GM19372 (cell line): ENCODE data around the gene LZTS3.
"Not testable (repeated sequence)": the region's sequence is repeated elsewhere in the genome, so short reads cannot be mapped to it uniquely, and the experiment has no call there.

Experiments used
- ATAC-seq: cut with Tn5 transposase; IDR thresholded peaks from one replicate; pipeline ENCODE4 v1.9.1; 2021; ENCODE audit warnings: mild to moderate bottlenecking, low read depth, moderate library complexity; ENCODE audit not compliant: unreplicated experiment

The LZTS3 gene

DNA sequence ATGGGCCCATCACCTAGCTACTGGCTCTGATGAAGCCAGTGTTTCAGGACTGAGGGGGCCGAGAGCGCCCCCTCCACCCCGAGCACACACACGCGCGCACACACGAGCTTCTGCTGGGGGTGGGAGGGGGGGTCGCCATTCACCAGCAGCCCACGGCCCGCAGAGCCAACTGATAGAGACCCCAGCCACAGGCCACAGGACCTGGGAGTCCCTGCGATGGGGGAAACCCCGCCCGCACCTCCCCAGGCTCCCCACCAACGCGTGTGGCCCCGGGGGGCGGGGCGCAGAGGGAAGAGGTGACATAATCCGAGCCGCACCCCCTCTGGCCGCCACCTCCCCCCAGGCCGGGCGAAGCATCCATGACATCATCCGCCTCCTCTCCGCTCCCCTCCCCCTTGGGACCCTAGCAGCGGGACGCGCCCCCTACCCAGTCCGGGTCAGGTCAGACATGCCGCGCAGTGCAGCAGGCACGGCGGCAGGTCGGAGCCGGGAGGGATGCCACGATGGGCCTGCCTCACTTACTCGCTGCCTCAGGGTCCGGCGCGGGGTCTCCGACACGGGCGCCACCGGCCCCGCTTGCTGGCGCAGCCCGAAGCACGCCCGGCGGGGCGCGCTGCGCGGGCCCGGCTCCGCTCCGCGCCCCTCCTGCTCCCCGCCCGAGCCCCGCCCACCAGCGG lies at the start of gene LZTS3:
LZTS3 (minus strand) TSS at position 617 of the 677 bp plus-strand sequence. CDS start 6,386 bp downstream, outside the sequence.
- peak; percentile 44 for ATAC-seq

DNA sequence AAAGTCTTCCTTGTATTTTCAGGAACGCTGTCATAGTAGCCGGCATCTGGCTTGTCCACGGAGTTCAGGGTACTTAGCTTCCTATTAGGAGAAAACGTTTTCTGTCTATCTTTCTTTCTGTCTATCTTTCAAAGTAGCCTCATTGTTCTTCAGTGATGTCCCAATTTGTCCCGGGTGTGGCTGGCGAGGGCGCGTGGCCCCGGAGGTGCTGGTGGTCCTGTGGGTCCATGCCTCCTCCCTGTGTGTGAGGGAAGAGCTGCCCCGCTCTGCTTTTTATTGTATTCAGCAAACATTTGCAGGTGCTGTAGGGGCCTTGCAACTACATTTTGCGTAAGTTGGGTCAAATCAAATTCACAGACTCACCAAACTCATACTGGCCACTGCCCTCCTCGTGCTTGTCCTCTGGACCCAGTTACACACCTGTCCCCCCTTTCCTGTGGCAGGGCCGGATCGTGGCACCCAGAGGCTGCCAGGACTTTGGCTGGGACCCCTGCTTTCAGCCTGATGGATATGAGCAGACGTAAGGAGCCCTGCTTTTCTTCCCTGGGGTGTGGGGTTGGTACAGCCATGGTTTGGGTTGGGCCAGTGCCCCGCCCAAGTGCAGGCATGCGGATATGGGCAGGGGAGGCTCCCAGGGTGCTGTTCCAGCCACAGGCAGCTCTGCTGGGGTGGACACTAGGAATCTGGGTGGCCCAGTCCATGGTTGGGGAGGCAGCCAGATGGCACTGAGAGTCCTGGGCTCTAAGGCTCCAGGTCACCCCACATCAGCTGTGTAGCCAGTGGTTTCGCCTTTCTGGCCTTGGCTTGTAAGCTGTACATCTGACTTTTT lies 48.3 kb upstream of the LZTS3 start:
- no peak for ATAC-seq

DNA sequence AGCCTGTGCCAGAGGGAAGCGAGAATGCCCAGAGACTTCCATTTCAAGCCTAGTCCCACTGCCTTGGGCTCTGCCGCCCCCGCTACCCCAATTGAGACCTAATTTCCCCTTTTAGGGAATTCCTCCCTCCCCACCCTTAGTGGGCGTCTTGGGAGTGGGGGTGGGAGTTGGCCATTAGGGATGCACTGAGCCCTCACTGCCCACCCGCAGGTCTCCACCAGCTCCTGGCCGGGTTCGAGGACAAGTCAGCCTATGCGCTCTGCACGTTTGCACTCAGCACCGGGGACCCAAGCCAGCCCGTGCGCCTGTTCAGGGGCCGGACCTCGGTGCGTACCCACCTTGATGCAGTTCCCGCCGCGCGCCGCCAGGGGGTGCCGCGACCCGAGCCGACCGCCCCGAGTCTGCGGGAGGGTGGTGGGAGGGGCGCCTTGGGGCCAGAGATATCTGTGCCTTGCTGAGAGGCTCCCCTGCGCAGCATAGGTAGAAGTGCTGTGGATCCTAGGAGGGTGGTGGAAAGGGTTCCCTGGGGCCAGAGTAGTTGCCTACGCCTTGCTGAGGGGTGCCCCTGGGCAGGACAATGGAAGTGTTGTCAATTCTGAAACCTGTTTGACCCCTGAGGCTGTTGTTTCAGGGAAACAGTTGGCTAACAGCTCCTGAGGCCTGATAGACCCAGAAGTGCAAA lies 45.1 kb upstream of the LZTS3 start:
- ATAC-seq = peak; percentile 87

DNA sequence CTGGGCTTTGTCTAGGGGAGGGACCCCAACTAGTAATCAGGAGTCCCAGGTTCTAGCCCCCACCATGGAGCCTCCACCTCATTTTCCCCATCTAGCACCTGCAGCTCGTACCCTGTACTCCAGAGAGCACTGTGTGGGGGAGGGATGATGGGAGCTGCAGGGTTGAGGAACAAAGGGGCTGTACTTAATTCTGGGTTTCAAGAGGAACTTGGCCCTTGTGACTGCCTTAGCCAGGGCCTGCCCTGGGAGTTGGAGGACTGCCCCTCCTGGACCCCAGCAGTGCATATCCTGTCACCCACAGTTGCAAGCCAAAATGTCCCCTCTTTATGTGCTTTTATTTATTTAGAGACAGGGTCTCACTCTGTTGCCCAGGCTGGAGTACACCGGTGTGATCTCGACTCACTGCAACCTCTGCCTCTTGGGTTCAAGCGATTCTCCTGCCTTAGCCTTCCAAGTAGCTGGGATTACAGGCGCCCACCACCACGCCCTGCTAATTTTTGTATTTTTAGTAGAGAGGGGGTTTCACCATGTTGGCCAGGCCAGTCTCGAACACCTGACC lies 42.1 kb upstream of the LZTS3 start:
- ATAC-seq = not testable (repeated sequence)

DNA sequence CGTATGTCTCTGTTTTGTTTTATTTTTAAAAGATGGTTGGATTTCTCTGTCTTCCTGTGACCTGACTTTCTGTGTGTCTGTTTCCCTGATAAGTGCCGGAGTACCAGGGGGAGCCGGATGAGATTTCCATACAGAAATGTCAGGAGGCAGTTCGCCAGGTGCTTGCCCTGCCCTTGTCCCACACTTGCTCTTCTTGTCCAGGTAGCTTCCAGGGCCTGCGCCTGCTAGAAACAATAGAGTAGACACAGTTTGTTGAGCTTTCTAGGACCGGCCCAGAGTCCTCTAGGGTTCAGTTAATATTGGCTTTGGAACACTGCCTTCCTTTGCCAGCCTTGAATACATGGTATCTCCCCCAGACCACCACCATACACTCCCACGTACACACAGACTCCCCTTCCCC lies 39.9 kb upstream of the LZTS3 start:
- no peak for ATAC-seq

DNA sequence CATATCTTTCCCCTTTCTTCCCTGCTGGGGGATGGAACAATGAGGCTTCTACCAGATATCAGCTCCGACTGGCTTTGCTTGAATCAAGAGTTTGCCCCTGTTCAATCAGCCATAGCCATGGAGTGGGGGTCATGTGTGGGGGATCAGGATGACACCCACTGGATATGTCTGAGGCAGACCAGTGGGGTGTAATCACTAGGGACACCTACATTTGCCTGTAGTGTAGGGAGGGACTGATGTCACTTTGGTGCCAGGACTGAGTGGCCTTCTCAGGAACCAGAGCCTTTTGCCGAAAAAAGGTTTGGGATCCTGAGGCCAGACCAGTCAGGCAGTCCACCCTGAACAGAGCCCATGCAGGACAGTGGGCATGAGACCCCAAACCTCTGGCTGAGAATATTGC lies 37.0 kb upstream of the LZTS3 start:
- no peak for ATAC-seq

DNA sequence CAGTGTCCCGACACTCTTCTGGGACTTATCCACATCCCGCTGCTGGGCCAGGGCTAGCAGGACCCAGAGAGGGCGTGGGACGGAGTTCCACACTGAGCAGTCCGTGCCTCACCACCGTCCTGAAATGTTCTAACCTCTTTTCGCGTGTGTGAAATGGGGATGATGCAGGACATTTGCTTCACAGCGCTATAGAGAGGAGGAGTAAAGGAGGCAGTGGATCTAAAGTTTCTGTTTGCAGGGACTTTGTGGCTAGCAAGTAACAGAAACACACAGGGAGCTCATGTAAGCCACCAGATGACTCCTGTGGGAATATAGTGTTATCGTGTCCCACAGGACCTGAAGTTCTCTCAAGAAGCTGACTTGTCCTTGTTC lies 36.6 kb upstream of the LZTS3 start:
- ATAC-seq = no peak

DNA sequence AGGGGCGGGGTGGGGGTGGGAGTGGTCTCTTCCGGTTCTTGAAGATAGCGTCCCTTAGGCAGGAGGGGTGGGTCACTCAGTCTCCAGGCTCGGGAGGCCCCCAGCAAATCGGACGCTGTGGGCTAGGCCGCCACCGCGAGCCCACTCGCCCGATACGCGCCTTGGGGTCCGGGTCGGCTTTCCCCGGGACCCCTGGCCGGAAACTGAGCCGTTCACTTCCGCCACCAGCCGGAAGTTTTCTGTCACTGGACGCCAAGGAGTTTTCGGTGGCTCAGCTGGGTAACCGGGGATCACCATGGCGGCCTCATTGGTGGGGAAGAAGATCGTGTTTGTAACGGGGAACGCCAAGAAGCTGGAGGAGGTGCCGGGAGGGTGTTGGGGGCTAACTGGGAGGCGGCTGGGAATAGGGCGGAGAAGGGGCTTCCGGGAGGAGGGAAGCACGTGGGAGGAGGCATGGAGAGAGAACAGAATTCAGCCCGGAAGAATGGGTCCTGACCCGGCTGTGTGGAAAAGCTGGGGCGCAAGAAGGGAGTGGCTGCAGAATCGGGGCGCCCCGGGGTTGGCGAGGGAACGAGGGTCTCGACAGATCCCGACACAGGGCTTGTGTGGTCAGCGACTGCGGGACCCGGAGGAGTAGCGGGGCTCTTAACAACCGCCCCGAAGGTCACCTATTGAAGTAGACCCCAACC lies 36.1 kb upstream of the LZTS3 start, which contains the start of gene ITPA:
ITPA (plus strand) TSS at position 242 of the 689 bp plus-strand sequence; CDS start at position 296, 54 bp downstream.
- no peak for ATAC-seq

DNA sequence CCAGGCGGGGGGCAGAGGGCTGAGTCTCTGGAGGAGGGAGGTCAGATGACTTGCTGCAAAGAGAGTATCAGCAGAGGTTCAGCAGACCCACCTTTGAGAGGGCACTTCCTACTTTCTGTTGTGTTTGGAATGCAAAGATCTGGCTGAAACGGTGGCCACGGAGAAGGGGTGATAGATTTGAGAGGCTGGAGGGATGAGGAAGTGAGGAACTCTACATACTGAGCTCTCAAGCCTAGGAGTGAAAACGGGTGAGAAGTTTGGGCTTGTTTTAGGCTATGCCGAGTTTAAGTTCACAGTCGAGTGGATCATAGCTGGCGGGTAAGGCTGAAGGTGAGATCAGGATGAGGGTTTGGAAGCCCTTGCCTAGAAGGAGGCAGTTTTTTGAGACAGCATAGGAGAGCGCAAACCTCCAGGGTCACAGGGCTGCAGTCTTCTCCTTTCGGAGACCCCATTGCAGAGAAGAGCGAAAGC lies 35.5 kb upstream of the LZTS3 start:
- no peak for ATAC-seq

DNA sequence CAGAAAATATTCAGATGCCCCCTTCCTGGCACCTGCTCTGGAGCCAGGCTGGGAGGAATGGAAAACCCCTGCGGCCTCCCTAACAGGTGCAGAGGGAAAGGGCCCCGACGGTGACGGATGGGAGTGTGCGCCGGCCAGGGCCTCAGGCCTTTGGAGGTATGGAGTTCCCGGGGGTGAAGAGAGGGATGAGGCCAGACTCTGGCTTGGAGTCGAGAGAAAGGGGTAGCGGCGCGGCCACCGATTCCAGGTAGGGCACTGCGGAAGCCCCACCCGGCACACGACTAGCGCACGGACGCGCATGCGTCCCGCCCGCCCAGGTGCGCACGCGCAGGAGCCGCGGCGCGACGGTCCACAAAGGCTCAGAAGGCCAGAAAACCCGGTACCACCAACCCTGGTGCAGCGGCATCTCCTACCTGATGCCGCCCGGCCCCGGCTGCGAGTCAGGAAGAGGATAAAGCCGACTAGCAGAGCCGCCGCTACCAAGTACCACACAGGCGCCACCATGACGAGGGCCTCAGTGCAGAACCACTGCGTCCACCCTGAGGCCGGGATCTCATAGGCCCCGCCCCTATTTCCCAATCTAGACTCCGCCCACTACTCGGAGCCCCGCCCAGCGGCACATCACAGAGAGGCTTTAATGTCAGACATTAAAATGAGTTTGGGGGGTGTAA lies 30.9 kb upstream of the LZTS3 start, which contains the start of gene DDRGK1:
DDRGK1 (minus strand) TSS at position 559 of the 671 bp plus-strand sequence; CDS start at position 504, 55 bp downstream.
- peak; percentile 72 for ATAC-seq

DNA sequence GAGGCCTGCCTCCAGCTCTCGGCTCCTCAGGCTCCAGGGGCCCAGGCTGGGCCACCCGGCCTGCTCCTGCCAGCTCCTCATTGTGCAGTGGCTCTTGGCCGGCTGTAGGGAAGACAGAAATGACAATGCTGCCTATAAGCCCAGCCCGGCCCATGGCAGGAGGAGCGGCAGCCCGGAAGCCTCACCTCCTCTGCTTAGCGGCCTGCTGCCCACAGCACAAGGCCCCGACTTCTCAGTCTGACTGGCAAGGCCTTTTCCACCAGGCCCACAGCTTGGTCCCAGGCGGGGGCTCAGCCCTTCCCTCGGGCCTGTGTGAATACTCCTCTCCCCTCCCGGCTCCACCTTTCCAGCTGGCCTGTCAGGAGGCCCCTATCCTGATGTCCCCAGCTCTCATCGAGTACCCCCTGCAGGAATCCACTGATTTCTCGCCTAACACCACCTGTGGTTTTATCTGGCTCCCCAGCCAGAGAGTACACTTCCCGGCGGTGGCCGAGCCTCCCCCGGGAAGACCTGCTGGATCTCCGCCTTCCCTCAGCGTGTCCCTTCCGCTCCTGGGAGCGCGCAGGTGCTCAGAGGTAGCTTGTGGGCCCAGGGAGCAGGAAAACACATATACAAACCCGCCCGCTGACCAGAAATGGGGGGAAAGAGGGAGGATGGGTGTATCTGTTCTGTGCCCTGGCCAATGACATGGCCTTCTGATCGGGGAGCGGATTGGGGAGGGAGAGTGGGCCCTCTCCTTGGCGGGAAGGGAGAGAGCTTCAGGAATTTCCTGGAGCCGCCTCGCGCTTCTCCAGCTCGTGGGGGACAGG lies 30.2 kb upstream of the LZTS3 start:
- no peak for ATAC-seq

DNA sequence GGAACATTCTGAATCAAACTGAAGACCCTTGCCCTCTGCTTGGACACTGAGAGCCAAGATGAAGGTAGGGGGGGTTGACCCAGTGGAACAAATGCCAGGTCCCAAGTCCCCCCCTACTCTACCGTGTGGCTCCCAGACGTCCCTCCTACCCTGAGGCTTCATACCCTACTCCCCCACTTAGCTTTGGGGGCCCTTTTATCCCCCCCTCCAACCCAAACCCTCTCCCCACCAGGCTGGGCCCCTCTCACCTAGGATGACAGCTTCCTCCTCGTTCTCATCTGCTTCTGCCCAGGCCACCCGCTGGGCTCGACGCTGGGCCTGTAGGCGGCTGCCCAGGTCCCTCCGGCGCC lies 29.6 kb upstream of the LZTS3 start:
- ATAC-seq = no peak

DNA sequence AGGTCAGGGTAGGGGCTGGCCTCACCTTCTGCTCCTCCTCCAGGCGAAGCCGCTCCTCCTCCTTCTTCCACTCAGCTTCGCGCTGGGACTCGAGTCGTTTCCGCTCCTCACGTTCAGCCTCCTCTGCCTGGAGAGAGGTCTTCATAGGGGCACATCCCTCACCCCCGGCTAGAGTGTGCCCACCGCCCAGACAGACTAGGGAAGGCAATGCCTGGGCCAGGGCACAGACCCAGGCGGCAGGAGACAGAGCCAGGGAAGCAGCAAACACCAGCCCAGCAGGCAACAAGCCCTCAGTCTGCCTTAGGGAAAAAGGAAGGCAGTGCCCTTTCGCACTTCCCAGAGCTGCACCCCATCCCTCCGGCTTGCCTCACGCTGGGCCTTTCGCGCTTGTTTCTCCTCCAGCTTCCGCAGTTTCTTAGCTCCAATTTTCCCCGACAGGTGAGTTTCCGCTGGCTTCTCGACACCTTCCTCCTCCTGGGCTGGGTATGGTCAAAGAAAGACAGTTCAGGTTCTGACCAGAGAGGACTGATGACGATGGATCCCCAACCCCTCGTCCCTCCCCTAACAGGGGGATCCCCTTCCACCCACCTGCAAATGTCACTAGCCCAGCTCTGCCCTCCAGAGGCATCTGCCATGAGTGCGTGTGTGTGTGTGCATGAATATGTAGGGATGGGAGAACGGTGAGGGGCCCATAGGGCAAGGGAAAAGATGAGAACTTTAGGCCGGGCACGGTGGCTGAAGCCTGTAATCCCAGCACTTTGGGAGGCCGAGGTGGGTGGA lies 26.8 kb upstream of the LZTS3 start:
- no peak for ATAC-seq

DNA sequence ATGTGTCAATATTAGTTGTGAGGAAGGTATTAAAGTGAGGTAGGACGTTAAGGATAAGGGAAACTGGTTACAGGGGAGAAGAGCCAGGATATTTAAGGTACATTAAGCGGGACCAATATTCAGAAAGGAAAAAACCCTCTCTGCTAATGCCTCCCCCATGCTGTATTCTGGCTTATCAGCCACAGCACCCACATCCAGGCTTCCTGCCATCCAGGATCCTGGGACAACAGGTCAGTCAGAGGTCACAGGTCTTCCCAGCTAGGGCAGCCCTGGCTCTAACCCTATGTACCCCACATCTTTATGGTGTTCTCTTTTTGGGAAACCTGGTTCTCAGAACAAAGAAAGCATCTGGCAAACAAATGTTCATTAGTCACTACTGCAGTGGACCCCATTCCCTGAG lies 25.9 kb upstream of the LZTS3 start:
- no peak for ATAC-seq

DNA sequence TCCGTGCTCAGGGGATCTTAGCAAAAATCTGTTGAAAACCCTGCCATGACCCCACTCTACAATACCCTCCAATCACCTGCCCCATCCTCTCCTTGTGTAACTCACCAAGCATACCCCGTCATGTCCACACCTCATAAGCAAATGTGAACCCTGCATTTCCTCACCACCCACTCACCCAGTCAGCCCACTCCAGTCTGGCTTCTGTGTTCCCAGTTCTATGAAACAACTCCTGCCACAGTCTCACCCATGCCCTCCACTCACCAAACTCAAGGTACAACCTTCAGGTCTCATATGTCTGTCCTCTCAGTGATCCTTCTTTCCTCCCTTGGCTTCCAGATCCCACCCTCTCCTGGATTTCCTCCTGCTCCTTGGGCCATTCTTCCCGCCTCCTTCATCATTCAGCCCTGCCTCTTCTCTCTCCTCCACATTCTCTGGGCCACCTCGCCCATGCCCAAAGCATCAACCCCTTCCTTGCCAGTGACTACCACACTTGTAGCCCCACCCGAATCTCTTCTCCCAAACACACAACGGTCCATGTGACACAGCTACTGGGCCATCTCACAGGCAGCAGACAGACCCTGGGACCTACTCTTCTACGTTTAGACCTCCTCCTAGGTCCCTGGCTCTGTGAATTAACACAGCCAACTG lies 22.4 kb upstream of the LZTS3 start:
- no peak for ATAC-seq

DNA sequence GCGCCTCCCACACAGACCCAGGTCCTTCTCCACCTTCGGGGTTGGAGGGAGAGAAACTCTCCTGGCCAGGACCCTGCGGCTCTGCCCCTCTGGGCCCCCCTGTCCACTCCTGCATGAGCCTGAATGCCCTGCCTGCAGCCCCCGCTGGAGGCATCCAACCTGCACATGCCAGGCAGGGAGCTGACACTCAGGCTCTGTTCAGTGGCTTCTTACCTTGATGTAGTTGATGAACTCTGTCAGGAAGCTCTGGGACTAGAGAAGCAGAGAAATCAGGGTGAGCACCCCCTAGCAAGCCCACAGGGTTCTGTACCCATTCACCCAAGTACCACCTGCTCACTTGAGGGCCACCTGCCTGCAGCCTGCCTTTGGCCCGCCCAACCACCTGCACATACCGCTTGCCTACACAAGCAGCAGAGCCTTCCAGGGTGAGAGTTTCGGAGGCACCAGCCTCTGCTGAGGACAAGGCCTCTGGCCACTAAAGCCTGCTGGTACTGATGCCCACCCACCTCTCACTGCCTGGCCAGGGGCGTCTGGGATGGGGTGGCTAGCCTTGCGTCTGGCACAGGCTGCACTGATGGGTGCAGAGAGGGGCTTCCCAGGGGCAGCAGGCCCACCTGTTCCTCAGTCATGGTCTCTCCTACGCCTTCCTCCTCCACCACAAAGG lies 21.4 kb upstream of the LZTS3 start:
- ATAC-seq = no peak
